HG02642 (cell line): Measurements from ENCODE around the gene ZNF750.

Experiments used
- ATAC-seq: cut with Tn5 transposase; IDR thresholded peaks from one replicate; pipeline ENCODE4 v1.9.1; 2021; ENCODE audit warnings: mild to moderate bottlenecking; ENCODE audit not compliant: unreplicated experiment, poor library complexity

Gene ZNF750

GRCh38 chr17:82779541-82779940 lies 60.3 kb downstream of the ZNF750 start:
- ATAC-seq = no peak
